ENCODE results near the gene IPO9.

IPO9 gene

GRCh38 chr1:201884425-201884824, 55.5 kb downstream of the IPO9 start:
- Histone ChIP-seq H3K9me3 (ENCODE audit: control insufficient read depth, insufficient read depth, low read length) (no peaks in the 10 kb centered on the region), H3K4me1 (ENCODE audit: control insufficient read depth, insufficient read depth, low read length) (peaks cover 19% of the 10 kb centered on the region), H3K36me3 (ENCODE audit: control insufficient read depth, insufficient read depth, low read length) (no peaks in the 10 kb centered on the region), H3K4me3 (ENCODE audit: low read depth, low read length) (no peak overlapping the region), H3K27me3 (ENCODE audit: control insufficient read depth, insufficient read depth, low read length) (peaks cover 19% of the 10 kb centered on the region), H3K9ac (ENCODE audit: low read depth, low read length) (no peak overlapping the region)

DNA sequence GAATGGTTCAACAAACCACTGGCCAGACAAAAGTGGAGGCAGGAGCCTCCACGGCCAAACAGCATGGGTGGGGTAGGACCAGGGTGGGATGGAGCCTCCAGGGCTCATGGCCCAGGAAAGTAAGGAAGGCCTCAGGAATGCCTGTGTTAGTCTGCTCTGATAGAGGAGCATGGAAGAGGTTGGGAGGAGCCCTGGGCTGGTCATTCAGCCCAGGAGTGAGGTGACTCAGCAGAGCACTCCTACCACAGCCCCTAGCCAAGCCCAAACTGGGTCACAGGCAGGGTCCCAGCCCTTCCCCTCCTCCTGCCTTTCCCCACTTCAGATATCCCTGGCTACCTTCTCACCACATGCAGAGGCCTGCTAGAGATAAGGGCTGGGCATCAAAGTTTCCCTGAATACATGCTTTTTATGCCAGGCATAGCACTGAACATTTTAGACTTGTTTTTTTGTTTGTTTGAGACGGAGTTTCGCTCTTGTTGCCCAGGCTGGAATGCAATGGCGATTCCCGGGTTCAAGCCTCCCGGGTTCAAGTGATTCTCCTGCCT, 56.6 kb downstream of the IPO9 start:
- peaks cover under 1% of the 10 kb centered on the region for H3K36me3 ChIP-seq (ENCODE audit: control insufficient read depth, insufficient read depth, low read length)
- H3K4me3 ChIP-seq (ENCODE audit: low read depth, low read length), result no peak overlapping the region
- peaks cover 29% of the 10 kb centered on the region for H3K27me3 ChIP-seq (ENCODE audit: control insufficient read depth, insufficient read depth, low read length)
- H3K9ac ChIP-seq (ENCODE audit: low read depth, low read length), result no peak overlapping the region
- no peaks in the 10 kb centered on the region for H3K9me3 ChIP-seq (ENCODE audit: control insufficient read depth, insufficient read depth, low read length)
- peaks cover 22% of the 10 kb centered on the region for H3K4me1 ChIP-seq (ENCODE audit: control insufficient read depth, insufficient read depth, low read length)

GRCh38 chr1:201886103-201886885, 57.3 kb downstream of the IPO9 start:
- Histone ChIP-seq H3K36me3 (ENCODE audit: control insufficient read depth, insufficient read depth, low read length) (peaks cover 4% of the 10 kb centered on the region), H3K4me1 (ENCODE audit: control insufficient read depth, insufficient read depth, low read length) (peaks cover 18% of the 10 kb centered on the region), H3K9ac (ENCODE audit: low read depth, low read length) (no peak overlapping the region), H3K4me3 (ENCODE audit: low read depth, low read length) (no peak overlapping the region), H3K27me3 (ENCODE audit: control insufficient read depth, insufficient read depth, low read length) (peaks cover 30% of the 10 kb centered on the region), H3K9me3 (ENCODE audit: control insufficient read depth, insufficient read depth, low read length) (no peaks in the 10 kb centered on the region)

GRCh38 chr1:201887116-201887866, 58.3 kb downstream of the IPO9 start:
- no peaks in the 10 kb centered on the region for H3K9me3 ChIP-seq (ENCODE audit: control insufficient read depth, insufficient read depth, low read length)
- no peak overlapping the region for H3K4me3 ChIP-seq (ENCODE audit: low read depth, low read length)
- H3K9ac ChIP-seq (ENCODE audit: low read depth, low read length), result no peak overlapping the region
- H3K27me3 ChIP-seq (ENCODE audit: control insufficient read depth, insufficient read depth, low read length), result peaks cover 30% of the 10 kb centered on the region
- peaks cover 4% of the 10 kb centered on the region for H3K36me3 ChIP-seq (ENCODE audit: control insufficient read depth, insufficient read depth, low read length)
- peaks cover 12% of the 10 kb centered on the region for H3K4me1 ChIP-seq (ENCODE audit: control insufficient read depth, insufficient read depth, low read length)

DNA sequence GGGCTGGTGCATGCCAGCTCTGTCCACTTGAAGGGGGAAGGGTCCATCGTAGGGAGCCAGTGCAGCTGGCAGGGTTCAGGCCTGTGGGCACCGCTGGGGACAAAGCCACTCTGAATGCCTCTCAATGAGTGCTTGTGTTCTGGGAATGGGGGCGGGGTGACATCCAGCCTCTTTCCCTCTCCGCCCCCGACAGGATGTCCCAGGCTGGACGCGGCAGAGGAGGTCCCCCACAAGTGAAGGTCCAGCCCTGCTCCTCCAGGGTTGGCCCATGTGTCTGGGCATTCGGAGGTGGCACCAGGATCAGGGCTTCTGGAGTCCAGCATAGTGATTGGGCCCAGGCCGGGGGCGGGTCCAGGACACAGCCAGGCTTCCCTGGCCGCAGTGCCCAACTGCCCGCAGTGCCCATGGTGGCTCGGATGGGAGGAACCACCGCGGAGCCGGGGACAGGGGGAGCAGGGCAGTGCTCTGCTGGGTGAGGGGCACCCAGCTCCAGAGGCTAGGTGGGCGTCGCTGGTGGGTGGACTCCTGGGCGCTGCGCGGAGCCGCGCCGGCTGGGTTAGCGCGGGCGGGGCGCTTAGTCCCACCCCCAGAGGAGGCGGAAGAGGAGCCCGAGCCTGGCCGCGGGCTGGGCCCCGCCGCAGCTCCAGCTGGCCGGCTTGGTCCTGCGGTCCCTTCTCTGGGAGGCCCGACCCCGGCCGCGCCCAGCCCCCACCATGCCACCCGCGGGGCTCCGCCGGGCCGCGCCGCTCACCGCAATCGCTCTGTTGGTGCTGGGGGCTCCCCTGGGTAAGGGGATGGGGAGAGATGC, 59.5 kb downstream of the IPO9 start, which contains the start of gene SHISA4:
Gene SHISA4, plus strand, starts transcription at position 617 of the 808 bp plus-strand sequence. Its CDS starts 97 bp downstream, at position 714.
- no peaks in the 10 kb centered on the region for H3K9me3 ChIP-seq (ENCODE audit: control insufficient read depth, insufficient read depth, low read length)
- peak within 1 kb of the TSS; percentile 79 for H3K9ac ChIP-seq (ENCODE audit: low read depth, low read length)
- H3K4me3 ChIP-seq (ENCODE audit: low read depth, low read length), result peak within 1 kb of the TSS; percentile 87
- peaks cover 30% of the 10 kb centered on the region for H3K27me3 ChIP-seq (ENCODE audit: control insufficient read depth, insufficient read depth, low read length)
- peaks cover 9% of the 10 kb centered on the region for H3K4me1 ChIP-seq (ENCODE audit: control insufficient read depth, insufficient read depth, low read length)
- peaks cover 4% of the 10 kb centered on the region for H3K36me3 ChIP-seq (ENCODE audit: control insufficient read depth, insufficient read depth, low read length)

DNA sequence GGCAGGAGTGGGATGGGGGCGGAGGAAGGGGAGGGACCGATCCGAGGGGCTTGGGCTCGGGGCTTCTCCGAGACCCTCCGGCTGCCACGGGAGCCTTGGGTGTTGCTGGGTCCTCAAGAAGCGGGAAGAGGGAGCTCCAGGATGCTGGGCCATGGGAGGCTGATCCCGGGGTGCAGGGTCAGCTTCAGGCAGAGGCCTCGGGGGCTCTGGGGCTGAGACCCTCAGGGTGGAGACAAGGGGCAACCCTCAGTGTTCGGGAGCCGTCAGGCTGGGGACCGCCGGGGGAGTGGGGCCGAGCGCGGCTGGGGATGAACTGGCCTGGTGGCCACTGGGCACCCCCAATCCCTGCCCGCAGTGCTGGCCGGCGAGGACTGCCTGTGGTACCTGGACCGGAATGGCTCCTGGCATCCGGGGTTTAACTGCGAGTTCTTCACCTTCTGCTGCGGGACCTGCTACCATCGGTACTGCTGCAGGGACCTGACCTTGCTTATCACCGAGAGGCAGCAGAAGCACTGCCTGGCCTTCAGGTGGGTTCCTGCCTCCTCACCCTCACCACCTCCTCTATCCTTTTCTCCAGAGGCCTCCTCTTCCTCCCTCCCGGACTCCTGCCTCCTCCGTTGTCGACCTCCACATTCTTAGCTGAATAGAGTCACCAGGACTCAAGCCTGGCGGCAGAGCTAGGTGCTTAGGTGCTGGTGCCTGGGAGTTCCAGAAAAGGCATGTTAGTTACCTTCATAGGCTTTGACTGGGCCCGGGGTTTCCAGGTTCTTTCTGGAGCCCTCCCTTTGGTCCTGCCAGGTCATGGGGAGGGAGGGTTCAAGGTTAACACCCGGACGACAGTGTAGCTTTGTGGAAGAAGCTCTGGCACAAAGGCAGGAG, 60.4 kb downstream of the IPO9 start:
- Histone ChIP-seq H3K4me3 (ENCODE audit: low read depth, low read length) (peak overlapping the region; percentile 87), H3K27me3 (ENCODE audit: control insufficient read depth, insufficient read depth, low read length) (peaks cover 30% of the 10 kb centered on the region), H3K9me3 (ENCODE audit: control insufficient read depth, insufficient read depth, low read length) (no peaks in the 10 kb centered on the region), H3K9ac (ENCODE audit: low read depth, low read length) (peak overlapping the region; percentile 79), H3K4me1 (ENCODE audit: control insufficient read depth, insufficient read depth, low read length) (peaks cover 9% of the 10 kb centered on the region), H3K36me3 (ENCODE audit: control insufficient read depth, insufficient read depth, low read length) (peaks cover 4% of the 10 kb centered on the region)

DNA sequence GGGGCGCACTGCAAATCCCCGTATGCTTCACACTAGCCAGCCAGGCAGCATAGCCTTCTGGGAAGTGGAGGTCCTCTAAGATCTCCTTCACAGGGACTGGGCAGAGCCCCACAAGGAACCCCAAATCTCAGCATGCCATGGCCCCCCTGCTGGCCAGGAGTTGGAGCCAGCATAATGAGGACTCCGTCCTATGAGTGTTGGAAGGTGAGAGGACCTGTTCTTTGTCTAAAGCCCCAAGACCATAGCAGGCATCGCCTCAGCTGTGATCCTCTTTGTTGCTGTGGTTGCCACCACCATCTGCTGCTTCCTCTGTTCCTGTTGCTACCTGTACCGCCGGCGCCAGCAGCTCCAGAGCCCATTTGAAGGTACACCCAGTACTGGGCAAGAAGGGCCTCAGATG, 61.3 kb downstream of the IPO9 start:
- no peak overlapping the region for H3K4me3 ChIP-seq (ENCODE audit: low read depth, low read length)
- peaks cover 4% of the 10 kb centered on the region for H3K36me3 ChIP-seq (ENCODE audit: control insufficient read depth, insufficient read depth, low read length)
- no peaks in the 10 kb centered on the region for H3K9me3 ChIP-seq (ENCODE audit: control insufficient read depth, insufficient read depth, low read length)
- peaks cover 9% of the 10 kb centered on the region for H3K4me1 ChIP-seq (ENCODE audit: control insufficient read depth, insufficient read depth, low read length)
- peaks cover 30% of the 10 kb centered on the region for H3K27me3 ChIP-seq (ENCODE audit: control insufficient read depth, insufficient read depth, low read length)
- no peak overlapping the region for H3K9ac ChIP-seq (ENCODE audit: low read depth, low read length)

DNA sequence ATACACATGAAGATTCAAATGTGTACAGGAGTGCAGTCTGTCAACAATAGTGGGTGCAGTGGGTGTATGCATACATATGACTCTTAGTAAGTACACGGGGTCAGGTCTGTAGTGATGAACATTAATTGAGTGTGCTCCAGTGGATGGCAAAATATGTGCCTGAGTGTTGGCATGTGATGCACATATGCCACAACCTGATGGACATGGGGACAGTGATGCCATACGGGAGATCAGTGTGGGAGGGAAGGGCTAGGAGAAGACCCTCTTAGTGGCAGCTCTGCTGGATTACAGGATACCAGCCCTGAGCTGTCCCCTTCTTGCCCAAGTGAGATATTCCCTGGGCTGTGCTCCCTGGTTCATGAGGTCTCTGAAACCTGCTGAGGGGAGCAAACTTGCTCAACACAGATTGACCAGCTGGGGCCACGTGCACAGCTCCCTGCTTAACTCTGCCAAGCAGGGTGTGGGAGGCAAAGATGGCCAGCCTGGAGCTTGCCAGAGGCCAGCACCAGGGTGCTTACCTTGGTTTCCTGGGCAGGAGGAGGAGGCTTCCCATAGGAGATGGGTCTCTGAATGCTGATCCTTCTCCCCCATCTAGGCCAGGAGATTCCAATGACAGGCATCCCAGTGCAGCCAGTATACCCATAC, 62.0 kb downstream of the IPO9 start:
- Histone ChIP-seq H3K9ac (ENCODE audit: low read depth, low read length) (no peak overlapping the region), H3K27me3 (ENCODE audit: control insufficient read depth, insufficient read depth, low read length) (peaks cover 30% of the 10 kb centered on the region), H3K9me3 (ENCODE audit: control insufficient read depth, insufficient read depth, low read length) (no peaks in the 10 kb centered on the region), H3K36me3 (ENCODE audit: control insufficient read depth, insufficient read depth, low read length) (peaks cover 4% of the 10 kb centered on the region), H3K4me3 (ENCODE audit: low read depth, low read length) (no peak overlapping the region), H3K4me1 (ENCODE audit: control insufficient read depth, insufficient read depth, low read length) (peaks cover 9% of the 10 kb centered on the region)

DNA sequence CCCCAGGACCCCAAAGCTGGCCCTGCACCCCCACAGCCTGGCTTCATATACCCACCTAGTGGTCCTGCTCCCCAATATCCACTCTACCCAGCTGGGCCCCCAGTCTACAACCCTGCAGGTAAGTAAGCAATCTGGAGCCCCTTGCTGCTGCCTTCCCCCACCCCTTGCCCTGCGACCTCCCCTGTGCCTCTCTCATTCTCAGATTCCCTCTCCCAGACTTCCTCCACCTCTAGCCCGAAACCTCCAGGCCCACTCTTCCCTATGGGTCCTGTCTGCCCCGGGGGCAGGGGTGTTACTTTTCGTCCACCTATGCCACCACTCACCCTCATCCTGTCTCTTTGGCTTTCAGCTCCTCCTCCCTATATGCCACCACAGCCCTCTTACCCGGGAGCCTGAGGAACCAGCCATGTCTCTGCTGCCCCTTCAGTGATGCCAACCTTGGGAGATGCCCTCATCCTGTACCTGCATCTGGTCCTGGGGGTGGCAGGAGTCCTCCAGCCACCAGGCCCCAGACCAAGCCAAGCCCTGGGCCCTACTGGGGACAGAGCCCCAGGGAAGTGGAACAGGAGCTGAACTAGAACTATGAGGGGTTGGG, 62.6 kb downstream of the IPO9 start:
- Histone ChIP-seq H3K4me1 (ENCODE audit: control insufficient read depth, insufficient read depth, low read length) (peaks cover 12% of the 10 kb centered on the region), H3K4me3 (ENCODE audit: low read depth, low read length) (no peak overlapping the region), H3K27me3 (ENCODE audit: control insufficient read depth, insufficient read depth, low read length) (peaks cover 30% of the 10 kb centered on the region), H3K36me3 (ENCODE audit: control insufficient read depth, insufficient read depth, low read length) (peaks cover 4% of the 10 kb centered on the region), H3K9ac (ENCODE audit: low read depth, low read length) (no peak overlapping the region), H3K9me3 (ENCODE audit: control insufficient read depth, insufficient read depth, low read length) (no peaks in the 10 kb centered on the region)

GRCh38 chr1:201892211-201892610, 63.3 kb downstream of the IPO9 start:
- no peak overlapping the region for H3K9ac ChIP-seq (ENCODE audit: low read depth, low read length)
- no peaks in the 10 kb centered on the region for H3K9me3 ChIP-seq (ENCODE audit: control insufficient read depth, insufficient read depth, low read length)
- peaks cover 25% of the 10 kb centered on the region for H3K27me3 ChIP-seq (ENCODE audit: control insufficient read depth, insufficient read depth, low read length)
- H3K36me3 ChIP-seq (ENCODE audit: control insufficient read depth, insufficient read depth, low read length), result peaks cover 4% of the 10 kb centered on the region
- H3K4me3 ChIP-seq (ENCODE audit: low read depth, low read length), result no peak overlapping the region
- peaks cover 12% of the 10 kb centered on the region for H3K4me1 ChIP-seq (ENCODE audit: control insufficient read depth, insufficient read depth, low read length)
